ENCODE data around the gene OTOS.

DNA sequence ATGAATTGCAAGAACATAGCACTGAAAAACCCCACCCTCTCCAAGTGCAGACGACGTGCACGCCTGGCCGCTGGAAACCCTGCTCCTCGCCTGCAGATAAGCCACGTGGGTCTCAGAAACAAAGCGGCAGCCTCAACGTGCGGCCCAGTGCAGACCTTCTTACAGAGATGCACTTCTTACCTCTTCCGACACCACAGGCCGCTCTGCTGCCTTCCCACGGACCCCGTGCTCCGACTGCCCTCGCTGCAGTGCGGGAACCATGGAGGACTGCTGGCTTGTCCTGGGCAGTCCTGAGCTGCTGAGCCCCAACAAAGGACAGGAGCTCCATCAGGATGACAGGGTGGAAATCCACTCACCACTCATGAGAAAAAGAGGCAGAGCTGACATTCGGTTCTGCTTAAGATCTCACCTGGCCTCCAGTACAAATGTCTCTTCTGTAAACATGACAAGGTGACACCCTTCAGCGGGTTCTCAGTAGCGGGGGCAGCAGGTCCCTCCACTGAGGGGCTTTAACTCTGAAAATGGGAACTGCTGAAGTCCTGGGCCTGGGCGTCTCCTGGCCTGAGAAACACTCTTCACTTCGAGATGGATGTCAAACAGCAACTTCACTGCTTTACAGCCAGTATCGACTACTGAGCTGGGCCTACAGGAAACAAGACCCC, 10.6 kb downstream of the OTOS start:
- TF ChIP-seq, protein P1, sequence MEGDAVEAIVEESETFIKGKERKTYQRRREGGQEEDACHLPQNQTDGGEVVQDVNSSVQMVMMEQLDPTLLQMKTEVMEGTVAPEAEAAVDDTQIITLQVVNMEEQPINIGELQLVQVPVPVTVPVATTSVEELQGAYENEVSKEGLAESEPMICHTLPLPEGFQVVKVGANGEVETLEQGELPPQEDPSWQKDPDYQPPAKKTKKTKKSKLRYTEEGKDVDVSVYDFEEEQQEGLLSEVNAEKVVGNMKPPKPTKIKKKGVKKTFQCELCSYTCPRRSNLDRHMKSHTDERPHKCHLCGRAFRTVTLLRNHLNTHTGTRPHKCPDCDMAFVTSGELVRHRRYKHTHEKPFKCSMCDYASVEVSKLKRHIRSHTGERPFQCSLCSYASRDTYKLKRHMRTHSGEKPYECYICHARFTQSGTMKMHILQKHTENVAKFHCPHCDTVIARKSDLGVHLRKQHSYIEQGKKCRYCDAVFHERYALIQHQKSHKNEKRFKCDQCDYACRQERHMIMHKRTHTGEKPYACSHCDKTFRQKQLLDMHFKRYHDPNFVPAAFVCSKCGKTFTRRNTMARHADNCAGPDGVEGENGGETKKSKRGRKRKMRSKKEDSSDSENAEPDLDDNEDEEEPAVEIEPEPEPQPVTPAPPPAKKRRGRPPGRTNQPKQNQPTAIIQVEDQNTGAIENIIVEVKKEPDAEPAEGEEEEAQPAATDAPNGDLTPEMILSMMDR (conservative IDR thresholded peaks at IDR 0.05 in 1 of 2, IDR thresholded peaks at IDR 0.05 in 1 of 2; ENCODE audit: extremely low read depth in 1 of 2, insufficient read depth in 1 of 2, low read depth in 1 of 2, low read length in 2 of 2): no peak
- no peak for TF ChIP-seq EZH2 (IDR thresholded peaks at IDR 0.05; ENCODE audit: borderline replicate concordance, low read length)

Measured in mammary epithelial cell (primary cell).